ENCODE measurements around the gene ZNF318.

ZNF318 gene

GRCh38 chr6:43318011-43318410 is 51.4 kb downstream of the ZNF318 start:
- Histone ChIP-seq H3K27ac (ENCODE audit: low read depth, low read length) (no peak overlapping the region), H3K4me3 (ENCODE audit: low read length) (no peak overlapping the region), H3K36me3 (ENCODE audit: control insufficient read depth, insufficient read depth, low read length) (no peaks in the 10 kb centered on the region), H3K4me1 (ENCODE audit: control insufficient read depth, insufficient read depth, low read length) (no peaks in the 10 kb centered on the region), H3K9ac (ENCODE audit: low read length) (no peak overlapping the region), H3K27me3 (ENCODE audit: control insufficient read depth, insufficient read depth, low read length) (no peaks in the 10 kb centered on the region)

- H3K9ac ChIP-seq (ENCODE audit: low read length) = no peak overlapping the region
- no peak overlapping the region for H3K4me3 ChIP-seq (ENCODE audit: low read length)
- H3K36me3 ChIP-seq (ENCODE audit: control insufficient read depth, insufficient read depth, low read length) = no peaks in the 10 kb centered on the region
- H3K27me3 ChIP-seq (ENCODE audit: control insufficient read depth, insufficient read depth, low read length) = no peaks in the 10 kb centered on the region
- no peaks in the 10 kb centered on the region for H3K4me1 ChIP-seq (ENCODE audit: control insufficient read depth, insufficient read depth, low read length)
- H3K27ac ChIP-seq (ENCODE audit: low read depth, low read length) = no peak overlapping the region
Measured at GRCh38 chr6:43313813-43314212, 55.6 kb downstream of the ZNF318 start.

GRCh38 chr6:43311666-43312065 is 57.8 kb downstream of the ZNF318 start:
- Histone ChIP-seq H3K4me3 (ENCODE audit: low read length) (no peak overlapping the region), H3K36me3 (ENCODE audit: control insufficient read depth, insufficient read depth, low read length) (no peaks in the 10 kb centered on the region), H3K27me3 (ENCODE audit: control insufficient read depth, insufficient read depth, low read length) (peaks cover 4% of the 10 kb centered on the region), H3K9ac (ENCODE audit: low read length) (no peak overlapping the region), H3K4me1 (ENCODE audit: control insufficient read depth, insufficient read depth, low read length) (no peaks in the 10 kb centered on the region), H3K27ac (ENCODE audit: low read depth, low read length) (no peak overlapping the region)

- no peak overlapping the region for H3K27ac ChIP-seq (ENCODE audit: low read depth, low read length)
- no peak overlapping the region for H3K4me3 ChIP-seq (ENCODE audit: low read length)
- H3K36me3 ChIP-seq (ENCODE audit: control insufficient read depth, insufficient read depth, low read length) = no peaks in the 10 kb centered on the region
- H3K27me3 ChIP-seq (ENCODE audit: control insufficient read depth, insufficient read depth, low read length) = peaks cover 4% of the 10 kb centered on the region
- no peaks in the 10 kb centered on the region for H3K4me1 ChIP-seq (ENCODE audit: control insufficient read depth, insufficient read depth, low read length)
- no peak overlapping the region for H3K9ac ChIP-seq (ENCODE audit: low read length)
Measured at GRCh38 chr6:43310624-43311023, 58.8 kb downstream of the ZNF318 start.

GRCh38 chr6:43310134-43310533 is 59.3 kb downstream of the ZNF318 start:
- H3K27me3 ChIP-seq (ENCODE audit: control insufficient read depth, insufficient read depth, low read length) = peaks cover 4% of the 10 kb centered on the region
- H3K4me3 ChIP-seq (ENCODE audit: low read length) = no peak overlapping the region
- H3K36me3 ChIP-seq (ENCODE audit: control insufficient read depth, insufficient read depth, low read length) = no peaks in the 10 kb centered on the region

GRCh38 chr6:43308990-43309477 is 60.4 kb downstream of the ZNF318 start:
- Histone ChIP-seq H3K27me3 (ENCODE audit: control insufficient read depth, insufficient read depth, low read length) (peaks cover 4% of the 10 kb centered on the region), H3K4me1 (ENCODE audit: control insufficient read depth, insufficient read depth, low read length) (no peaks in the 10 kb centered on the region), H3K36me3 (ENCODE audit: control insufficient read depth, insufficient read depth, low read length) (no peaks in the 10 kb centered on the region), H3K4me3 (ENCODE audit: low read length) (peak overlapping the region; percentile 60), H3K9ac (ENCODE audit: low read length) (no peak overlapping the region), H3K27ac (ENCODE audit: low read depth, low read length) (no peak overlapping the region)

More at GRCh38 chr6:43310134-43310533, 59.3 kb downstream of the ZNF318 start:
- H3K27ac ChIP-seq (ENCODE audit: low read depth, low read length) = no peak overlapping the region
- H3K4me1 ChIP-seq (ENCODE audit: control insufficient read depth, insufficient read depth, low read length) = no peaks in the 10 kb centered on the region
- H3K9ac ChIP-seq (ENCODE audit: low read length) = no peak overlapping the region

- H3K9ac ChIP-seq (ENCODE audit: low read length) = no peak within 1 kb of the TSS
- no peak within 1 kb of the TSS for H3K27ac ChIP-seq (ENCODE audit: low read depth, low read length)
- no peaks in the 10 kb centered on the region for H3K36me3 ChIP-seq (ENCODE audit: control insufficient read depth, insufficient read depth, low read length)
- peak within 1 kb of the TSS; percentile 60 for H3K4me3 ChIP-seq (ENCODE audit: low read length)
- H3K4me1 ChIP-seq (ENCODE audit: control insufficient read depth, insufficient read depth, low read length) = no peaks in the 10 kb centered on the region
- H3K27me3 ChIP-seq (ENCODE audit: control insufficient read depth, insufficient read depth, low read length) = peaks cover 4% of the 10 kb centered on the region
Measured at GRCh38 chr6:43308101-43308989, 61.1 kb downstream of the ZNF318 start, which contains the start of gene CRIP3. CRIP3 (minus strand) TSS chr6:43308826; CDS start chr6:43308792, 34 bp downstream.

- Histone ChIP-seq H3K36me3 (ENCODE audit: control insufficient read depth, insufficient read depth, low read length) (no peaks in the 10 kb centered on the region), H3K9ac (ENCODE audit: low read length) (no peak overlapping the region), H3K27me3 (ENCODE audit: control insufficient read depth, insufficient read depth, low read length) (peaks cover 4% of the 10 kb centered on the region), H3K27ac (ENCODE audit: low read depth, low read length) (no peak overlapping the region), H3K4me3 (ENCODE audit: low read length) (no peak overlapping the region), H3K4me1 (ENCODE audit: control insufficient read depth, insufficient read depth, low read length) (no peaks in the 10 kb centered on the region)
Measured at GRCh38 chr6:43307451-43308100, 61.9 kb downstream of the ZNF318 start.

GRCh38 chr6:43306086-43306485 is 63.4 kb downstream of the ZNF318 start:
- Histone ChIP-seq H3K4me3 (ENCODE audit: low read length) (no peak overlapping the region), H3K27ac (ENCODE audit: low read depth, low read length) (no peak overlapping the region), H3K36me3 (ENCODE audit: control insufficient read depth, insufficient read depth, low read length) (no peaks in the 10 kb centered on the region), H3K27me3 (ENCODE audit: control insufficient read depth, insufficient read depth, low read length) (peaks cover 7% of the 10 kb centered on the region), H3K4me1 (ENCODE audit: control insufficient read depth, insufficient read depth, low read length) (no peaks in the 10 kb centered on the region), H3K9ac (ENCODE audit: low read length) (no peak overlapping the region)

GRCh38 chr6:43304882-43305281 is 64.6 kb downstream of the ZNF318 start:
- Histone ChIP-seq H3K36me3 (ENCODE audit: control insufficient read depth, insufficient read depth, low read length) (no peaks in the 10 kb centered on the region), H3K9ac (ENCODE audit: low read length) (no peak overlapping the region), H3K4me3 (ENCODE audit: low read length) (no peak overlapping the region)

GRCh38 chr6:43304361-43304760 is 65.1 kb downstream of the ZNF318 start:
- Histone ChIP-seq H3K4me1 (ENCODE audit: control insufficient read depth, insufficient read depth, low read length) (no peaks in the 10 kb centered on the region), H3K4me3 (ENCODE audit: low read length) (no peak overlapping the region), H3K36me3 (ENCODE audit: control insufficient read depth, insufficient read depth, low read length) (no peaks in the 10 kb centered on the region), H3K27me3 (ENCODE audit: control insufficient read depth, insufficient read depth, low read length) (peaks cover 7% of the 10 kb centered on the region), H3K9ac (ENCODE audit: low read length) (no peak overlapping the region), H3K27ac (ENCODE audit: low read depth, low read length) (no peak overlapping the region)

More at GRCh38 chr6:43304882-43305281, 64.6 kb downstream of the ZNF318 start:
- Histone ChIP-seq H3K27ac (ENCODE audit: low read depth, low read length) (no peak overlapping the region), H3K4me1 (ENCODE audit: control insufficient read depth, insufficient read depth, low read length) (no peaks in the 10 kb centered on the region), H3K27me3 (ENCODE audit: control insufficient read depth, insufficient read depth, low read length) (peaks cover 7% of the 10 kb centered on the region)

GRCh38 chr6:43303751-43304331 is 65.6 kb downstream of the ZNF318 start:
- H3K4me1 ChIP-seq (ENCODE audit: control insufficient read depth, insufficient read depth, low read length) = no peaks in the 10 kb centered on the region

More at GRCh38 chr6:43303751-43304331, 65.6 kb downstream of the ZNF318 start:
- Histone ChIP-seq H3K27ac (ENCODE audit: low read depth, low read length) (no peak overlapping the region), H3K36me3 (ENCODE audit: control insufficient read depth, insufficient read depth, low read length) (no peaks in the 10 kb centered on the region), H3K9ac (ENCODE audit: low read length) (no peak overlapping the region), H3K27me3 (ENCODE audit: control insufficient read depth, insufficient read depth, low read length) (peaks cover 7% of the 10 kb centered on the region), H3K4me3 (ENCODE audit: low read length) (no peak overlapping the region)

Measured in rectal smooth muscle tissue (tissue), 1 donor.